NCI-H2081 treated with DMSO at 0.1 percent for 48 hours (cell line): ENCODE measurements around the gene DPF3.
"Not testable (repeated sequence)": the region's sequence is repeated elsewhere in the genome, so short reads cannot be mapped to it uniquely, and the experiment has no call there.

Experiments used
- DNase-seq: peaks from one replicate; lab custom pipeline; 2025; lab: John Stamatoyannopoulos, UW

Gene DPF3

GRCh38 chr14:72880164-72880563 is 13.7 kb downstream of the DPF3 start:
- no peak for DNase-seq

GRCh38 chr14:72879431-72879830 is 14.5 kb downstream of the DPF3 start:
- DNase-seq: no peak

GRCh38 chr14:72878746-72879145 is 15.2 kb downstream of the DPF3 start:
- no peak for DNase-seq

- DNase-seq: no peak
These were observed 17.2 kb downstream of the DPF3 start for GRCh38 chr14:72876710-72877063.

GRCh38 chr14:72876005-72876709 is 17.7 kb downstream of the DPF3 start:
- no peak for DNase-seq

GRCh38 chr14:72870878-72871277 is 23.0 kb downstream of the DPF3 start:
- not testable (repeated sequence) for DNase-seq

GRCh38 chr14:72869407-72870329 is 24.2 kb downstream of the DPF3 start:
- no peak for DNase-seq

- no peak for DNase-seq
These were observed 25.4 kb downstream of the DPF3 start for GRCh38 chr14:72868500-72868899.

GRCh38 chr14:72864712-72865365 is 29.1 kb downstream of the DPF3 start:
- DNase-seq: no peak

- DNase-seq: no peak
These were observed 30.5 kb downstream of the DPF3 start for GRCh38 chr14:72863216-72864006.

GRCh38 chr14:72856530-72857266 is 37.2 kb downstream of the DPF3 start:
- no peak for DNase-seq

- DNase-seq: no peak
These were observed 38.0 kb downstream of the DPF3 start for GRCh38 chr14:72855913-72856312.

GRCh38 chr14:72852194-72852593 is 41.7 kb downstream of the DPF3 start:
- no peak for DNase-seq

- no peak for DNase-seq
These were observed 42.3 kb downstream of the DPF3 start for GRCh38 chr14:72851635-72852034.

- no peak for DNase-seq
These were observed 43.5 kb downstream of the DPF3 start for GRCh38 chr14:72850360-72850759.

GRCh38 chr14:72849222-72849621 is 44.7 kb downstream of the DPF3 start:
- no peak for DNase-seq

GRCh38 chr14:72847721-72848120 is 46.2 kb downstream of the DPF3 start:
- DNase-seq: no peak

- no peak for DNase-seq
These were observed 48.2 kb downstream of the DPF3 start for GRCh38 chr14:72845683-72846082.

- no peak for DNase-seq
These were observed 48.7 kb downstream of the DPF3 start for GRCh38 chr14:72845196-72845595.

- no peak for DNase-seq
These were observed 49.4 kb downstream of the DPF3 start for GRCh38 chr14:72844524-72844923.
